OCI-LY1 (cell line): ENCODE results near the gene ZNF521.

Experiments
- EZH2 ChIP-seq: fragments of 200-600 bp; sonication (generic), shearing (Covaris generic); IDR thresholded peaks from 2 replicates; pipeline ENCODE4 v1.8.0; 2017; ENCODE audit warnings: borderline replicate concordance, mixed run types, mild to moderate bottlenecking, antibody characterized with exemption, low read length, moderate library complexity, mixed read lengths
- TF ChIP-seq, protein P1 (sequence below): fragments of 200-600 bp; sonication (generic), shearing (Covaris generic); IDR thresholded peaks from 2 replicates; pipeline ENCODE4 v1.5.1; 2017; ENCODE audit warnings: mild to moderate bottlenecking, antibody characterized with exemption, low read length, moderate library complexity, mixed read lengths

DNA sequence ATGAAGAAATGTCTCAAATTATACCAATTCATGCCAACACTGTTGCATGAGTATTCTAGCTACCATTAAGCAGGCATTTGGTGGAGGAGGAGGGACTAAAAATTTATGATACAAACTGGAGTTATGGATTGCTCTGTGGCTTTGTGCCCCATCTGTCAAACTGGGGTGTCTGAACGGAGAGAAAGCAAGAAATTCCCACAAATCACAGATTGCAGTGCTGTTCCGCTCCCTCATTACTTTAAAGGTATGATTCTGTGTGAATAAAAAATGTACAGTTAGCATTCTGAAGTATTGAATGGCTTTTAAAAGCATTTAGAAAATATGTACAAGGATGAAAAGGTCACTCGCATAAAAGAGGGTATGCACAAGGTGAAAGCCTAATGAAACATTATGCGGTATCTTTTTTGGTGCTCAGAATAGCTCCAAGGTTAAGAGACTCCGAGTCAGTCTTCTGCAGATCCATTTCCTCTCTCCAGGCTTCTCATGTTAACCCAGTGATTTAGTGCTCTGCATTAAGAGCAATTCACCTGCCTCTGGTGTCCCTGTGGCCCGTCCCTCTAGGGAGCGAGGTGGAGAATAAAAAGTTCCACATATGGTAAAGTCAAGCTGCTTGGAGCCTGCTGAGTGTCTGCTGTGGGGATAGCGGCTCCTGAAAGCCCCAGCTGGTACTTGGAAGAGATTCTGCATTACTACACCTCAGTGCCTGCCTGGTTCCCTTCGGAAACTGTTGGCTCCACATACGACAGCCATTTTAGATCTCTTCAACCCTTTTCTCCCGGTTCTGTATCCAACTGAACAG lies 184.2 kb downstream of the ZNF521 start:
- TF ChIP-seq, protein P1, sequence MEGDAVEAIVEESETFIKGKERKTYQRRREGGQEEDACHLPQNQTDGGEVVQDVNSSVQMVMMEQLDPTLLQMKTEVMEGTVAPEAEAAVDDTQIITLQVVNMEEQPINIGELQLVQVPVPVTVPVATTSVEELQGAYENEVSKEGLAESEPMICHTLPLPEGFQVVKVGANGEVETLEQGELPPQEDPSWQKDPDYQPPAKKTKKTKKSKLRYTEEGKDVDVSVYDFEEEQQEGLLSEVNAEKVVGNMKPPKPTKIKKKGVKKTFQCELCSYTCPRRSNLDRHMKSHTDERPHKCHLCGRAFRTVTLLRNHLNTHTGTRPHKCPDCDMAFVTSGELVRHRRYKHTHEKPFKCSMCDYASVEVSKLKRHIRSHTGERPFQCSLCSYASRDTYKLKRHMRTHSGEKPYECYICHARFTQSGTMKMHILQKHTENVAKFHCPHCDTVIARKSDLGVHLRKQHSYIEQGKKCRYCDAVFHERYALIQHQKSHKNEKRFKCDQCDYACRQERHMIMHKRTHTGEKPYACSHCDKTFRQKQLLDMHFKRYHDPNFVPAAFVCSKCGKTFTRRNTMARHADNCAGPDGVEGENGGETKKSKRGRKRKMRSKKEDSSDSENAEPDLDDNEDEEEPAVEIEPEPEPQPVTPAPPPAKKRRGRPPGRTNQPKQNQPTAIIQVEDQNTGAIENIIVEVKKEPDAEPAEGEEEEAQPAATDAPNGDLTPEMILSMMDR: no peak
- no peak for TF ChIP-seq EZH2
